ENCODE results near the gene PPP1R3G.

Gene PPP1R3G

DNA sequence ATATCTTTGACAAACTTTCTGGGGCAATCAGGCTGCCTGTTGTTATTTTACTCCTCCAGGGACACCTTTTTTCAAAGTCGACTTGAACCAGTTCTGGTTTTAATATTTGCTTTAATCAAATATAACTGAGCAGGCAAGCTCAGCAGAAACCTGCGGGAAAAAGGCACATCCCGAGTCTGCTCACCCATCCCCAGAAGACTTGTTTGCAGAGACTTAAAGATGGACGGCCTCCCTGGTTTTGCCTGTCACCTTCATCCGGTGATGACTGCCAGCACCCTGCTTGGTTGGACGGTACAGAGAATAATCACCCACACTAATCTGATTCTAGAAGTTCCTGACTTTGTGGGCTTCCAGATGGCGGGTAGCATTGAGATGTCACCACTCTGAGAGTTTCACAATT, 36.8 kb downstream of the PPP1R3G start:
- Histone ChIP-seq H3K27me3 (ENCODE audit: control insufficient read depth in 1 of 2, insufficient read depth in 2 of 2, low read length in 2 of 2) (no peaks in the 10 kb centered on the region), H3K9me3 (ENCODE audit: low read length) (no peaks in the 10 kb centered on the region), H3K27ac (ENCODE audit: low read depth, low read length) (no peak overlapping the region), H3K9ac (ENCODE audit: low read length) (no peak overlapping the region), H3K36me3 (ENCODE audit: insufficient read depth, low read length) (no peaks in the 10 kb centered on the region), H3K4me1 (ENCODE audit: insufficient read depth, low read length) (no peaks in the 10 kb centered on the region), H3K4me3 (ENCODE audit: low read depth in 1 of 2, low read length in 2 of 2) (no peak overlapping the region)

DNA sequence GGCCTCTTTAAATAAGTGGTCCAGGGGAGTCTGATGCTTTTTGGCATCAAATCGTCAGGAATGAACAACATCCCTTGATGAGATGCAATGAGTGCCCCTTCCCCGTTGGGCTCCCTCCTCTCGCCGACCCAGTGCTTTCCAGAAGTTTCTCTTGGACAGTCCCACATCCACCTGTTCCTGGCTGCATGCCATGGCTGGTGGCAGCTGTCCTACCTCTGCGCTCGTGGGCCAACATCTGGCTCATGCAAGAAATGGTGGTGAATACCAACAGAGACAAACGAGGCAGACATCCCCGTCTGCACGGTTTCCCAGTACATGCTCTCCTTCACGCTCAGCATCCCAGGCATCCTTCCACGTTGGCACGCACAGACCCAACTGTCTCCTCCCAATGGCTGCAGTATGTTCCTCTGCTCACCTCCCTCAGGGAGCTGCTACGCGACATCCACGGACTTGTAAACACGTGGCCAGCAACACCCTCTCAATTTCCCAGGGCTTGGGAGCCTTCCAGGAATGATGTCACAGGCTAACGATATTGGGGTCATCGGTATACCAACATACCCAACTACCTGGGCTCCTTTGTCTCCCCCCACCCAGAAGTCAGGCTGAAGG, 37.5 kb downstream of the PPP1R3G start:
- H3K4me1 ChIP-seq (ENCODE audit: insufficient read depth, low read length), result no peaks in the 10 kb centered on the region
- H3K9ac ChIP-seq (ENCODE audit: low read length), result no peak overlapping the region
- no peaks in the 10 kb centered on the region for H3K36me3 ChIP-seq (ENCODE audit: insufficient read depth, low read length)
- H3K9me3 ChIP-seq (ENCODE audit: low read length), result no peaks in the 10 kb centered on the region
- no peak overlapping the region for H3K4me3 ChIP-seq (ENCODE audit: low read depth in 1 of 2, low read length in 2 of 2)
- no peaks in the 10 kb centered on the region for H3K27me3 ChIP-seq (ENCODE audit: control insufficient read depth in 1 of 2, insufficient read depth in 2 of 2, low read length in 2 of 2)
- no peak overlapping the region for H3K27ac ChIP-seq (ENCODE audit: low read depth, low read length)

DNA sequence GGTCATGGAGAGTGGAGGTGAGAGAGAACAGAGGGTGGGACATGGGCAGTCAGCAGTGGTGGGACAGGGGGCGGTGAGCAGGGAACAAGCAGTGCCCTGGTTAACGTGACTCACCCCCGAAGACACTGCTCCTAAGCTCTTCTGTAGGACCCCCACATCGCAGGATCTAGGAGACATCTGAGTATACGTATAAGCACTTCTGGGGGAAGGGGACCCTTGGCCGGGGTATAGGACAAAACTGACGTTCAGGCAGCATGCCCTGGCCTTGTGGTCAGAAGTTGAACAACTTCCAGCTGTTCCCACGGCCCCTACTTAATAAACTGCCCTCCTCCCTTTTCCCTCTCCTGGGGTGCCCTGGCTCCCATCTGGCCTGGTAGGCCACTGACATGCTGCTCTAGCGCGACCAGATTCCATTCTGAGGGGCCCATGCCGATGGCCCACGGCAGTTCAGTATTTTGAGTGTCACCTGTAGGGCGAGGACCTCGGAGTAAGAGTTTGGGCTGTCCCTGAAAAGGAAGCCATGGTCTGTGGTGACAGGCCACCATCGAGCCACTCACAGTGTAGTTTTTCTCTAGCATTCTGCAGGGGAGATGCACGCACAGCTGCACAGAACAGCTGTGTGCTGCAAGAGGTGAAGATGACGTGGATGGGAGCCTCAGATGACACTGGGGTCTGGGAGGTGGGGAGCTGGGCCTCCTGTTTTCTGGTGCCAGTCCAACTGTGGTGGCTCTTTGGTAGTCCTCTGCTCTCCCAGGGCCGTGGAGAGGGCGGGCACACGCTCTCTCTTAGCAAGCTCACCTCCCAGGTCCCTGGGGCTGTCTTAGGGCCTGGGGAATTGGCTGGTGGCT, 38.4 kb downstream of the PPP1R3G start:
- no peaks in the 10 kb centered on the region for H3K27me3 ChIP-seq (ENCODE audit: control insufficient read depth in 1 of 2, insufficient read depth in 2 of 2, low read length in 2 of 2)
- no peaks in the 10 kb centered on the region for H3K4me1 ChIP-seq (ENCODE audit: insufficient read depth, low read length)
- H3K27ac ChIP-seq (ENCODE audit: low read depth, low read length), result no peak overlapping the region
- H3K36me3 ChIP-seq (ENCODE audit: insufficient read depth, low read length), result no peaks in the 10 kb centered on the region
- no peak overlapping the region for H3K4me3 ChIP-seq (ENCODE audit: low read depth in 1 of 2, low read length in 2 of 2)
- no peak overlapping the region for H3K9ac ChIP-seq (ENCODE audit: low read length)
- H3K9me3 ChIP-seq (ENCODE audit: low read length), result no peaks in the 10 kb centered on the region

DNA sequence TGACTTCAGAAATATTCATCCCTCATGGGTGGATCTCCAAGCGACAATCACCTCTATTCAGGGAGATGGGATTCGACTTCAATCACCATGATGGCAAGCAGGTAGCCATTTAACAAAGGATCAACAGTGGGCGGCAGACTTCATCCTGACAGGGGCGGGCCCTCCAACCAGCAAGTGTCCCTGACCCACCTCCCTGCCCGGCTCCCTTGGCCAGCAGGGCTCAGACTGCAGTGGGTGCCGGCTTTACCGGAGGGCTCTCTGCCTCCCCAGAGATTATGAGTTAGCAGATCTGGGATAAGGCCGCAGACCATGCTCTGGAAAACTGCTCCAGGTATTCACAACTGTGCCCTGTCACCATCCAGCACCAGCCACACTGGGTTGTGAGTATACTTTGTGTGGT, 39.4 kb downstream of the PPP1R3G start:
- H3K4me3 ChIP-seq (ENCODE audit: low read depth in 1 of 2, low read length in 2 of 2), result no peak overlapping the region
- H3K27ac ChIP-seq (ENCODE audit: low read depth, low read length), result no peak overlapping the region
- no peaks in the 10 kb centered on the region for H3K27me3 ChIP-seq (ENCODE audit: control insufficient read depth in 1 of 2, insufficient read depth in 2 of 2, low read length in 2 of 2)
- H3K9ac ChIP-seq (ENCODE audit: low read length), result no peak overlapping the region
- no peaks in the 10 kb centered on the region for H3K4me1 ChIP-seq (ENCODE audit: insufficient read depth, low read length)
- no peaks in the 10 kb centered on the region for H3K9me3 ChIP-seq (ENCODE audit: low read length)
- no peaks in the 10 kb centered on the region for H3K36me3 ChIP-seq (ENCODE audit: insufficient read depth, low read length)

DNA sequence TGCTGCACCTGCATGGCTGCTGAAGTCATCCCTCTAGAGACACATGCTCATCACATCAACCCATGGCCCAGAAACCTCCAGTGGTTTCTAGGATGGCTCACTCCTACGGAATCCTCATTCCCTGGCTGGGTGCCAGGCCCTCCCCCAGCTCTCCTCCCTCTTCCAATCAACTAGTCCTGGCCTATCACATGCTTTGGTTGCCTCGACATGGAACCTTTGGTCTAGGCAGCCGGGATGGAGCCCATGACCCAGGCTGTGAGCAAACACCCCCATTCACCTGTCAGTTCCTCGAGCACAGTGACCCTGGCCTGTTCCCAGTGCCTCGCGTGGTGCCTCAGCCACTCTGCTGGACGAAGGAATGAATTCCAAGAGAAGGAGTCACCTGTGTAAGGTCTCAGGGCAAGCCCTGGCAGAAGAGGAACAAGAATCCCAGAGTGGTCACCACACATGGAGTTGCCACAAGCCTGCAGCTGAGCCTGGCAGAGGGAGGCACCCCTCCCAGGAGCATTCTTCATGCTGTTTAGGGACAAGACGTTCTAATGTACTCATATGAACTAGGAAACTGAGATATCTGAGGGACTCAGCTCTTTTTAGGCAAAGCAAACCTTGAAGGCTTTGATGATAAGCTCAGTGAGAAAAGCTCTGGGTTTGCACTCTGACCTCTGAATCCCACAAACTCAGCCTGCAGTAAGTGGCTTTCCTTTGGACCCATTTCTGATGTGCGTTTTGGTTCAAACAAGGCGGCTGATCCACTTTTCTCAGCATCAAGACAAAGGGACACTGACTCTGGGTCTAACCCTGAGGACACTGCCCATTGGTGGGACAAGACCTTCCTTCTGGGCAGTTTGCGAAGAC, 40.2 kb downstream of the PPP1R3G start:
- H3K4me3 ChIP-seq (ENCODE audit: low read depth in 1 of 2, low read length in 2 of 2), result no peak overlapping the region
- H3K36me3 ChIP-seq (ENCODE audit: insufficient read depth, low read length), result no peaks in the 10 kb centered on the region
- no peaks in the 10 kb centered on the region for H3K4me1 ChIP-seq (ENCODE audit: insufficient read depth, low read length)
- no peak overlapping the region for H3K9ac ChIP-seq (ENCODE audit: low read length)
- no peaks in the 10 kb centered on the region for H3K27me3 ChIP-seq (ENCODE audit: control insufficient read depth in 1 of 2, insufficient read depth in 2 of 2, low read length in 2 of 2)
- H3K27ac ChIP-seq (ENCODE audit: low read depth, low read length), result no peak overlapping the region
- no peaks in the 10 kb centered on the region for H3K9me3 ChIP-seq (ENCODE audit: low read length)

DNA sequence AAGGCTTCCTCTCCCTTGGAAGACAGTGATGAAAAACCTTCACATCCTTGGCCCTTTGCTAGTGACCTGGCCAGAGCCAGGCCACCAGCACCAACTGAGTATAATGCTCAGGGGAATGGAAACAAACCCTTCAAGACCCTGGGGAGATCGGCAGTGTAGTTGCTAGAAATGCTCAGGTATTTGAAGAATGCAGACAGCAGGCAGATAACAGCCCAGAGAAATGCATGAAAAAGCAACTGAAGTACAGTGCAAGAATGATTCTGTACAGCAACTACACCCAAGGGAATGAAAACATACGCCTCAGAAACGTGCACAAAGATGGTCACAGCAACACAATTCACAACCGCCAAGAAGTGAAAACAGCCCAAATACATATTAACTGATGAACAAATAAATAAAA, 41.1 kb downstream of the PPP1R3G start:
- H3K9ac ChIP-seq (ENCODE audit: low read length), result no peak overlapping the region
- H3K4me1 ChIP-seq (ENCODE audit: insufficient read depth, low read length), result no peaks in the 10 kb centered on the region
- no peaks in the 10 kb centered on the region for H3K9me3 ChIP-seq (ENCODE audit: low read length)
- no peaks in the 10 kb centered on the region for H3K27me3 ChIP-seq (ENCODE audit: control insufficient read depth in 1 of 2, insufficient read depth in 2 of 2, low read length in 2 of 2)
- H3K4me3 ChIP-seq (ENCODE audit: low read depth in 1 of 2, low read length in 2 of 2), result no peak overlapping the region
- H3K27ac ChIP-seq (ENCODE audit: low read depth, low read length), result no peak overlapping the region
- H3K36me3 ChIP-seq (ENCODE audit: insufficient read depth, low read length), result no peaks in the 10 kb centered on the region

DNA sequence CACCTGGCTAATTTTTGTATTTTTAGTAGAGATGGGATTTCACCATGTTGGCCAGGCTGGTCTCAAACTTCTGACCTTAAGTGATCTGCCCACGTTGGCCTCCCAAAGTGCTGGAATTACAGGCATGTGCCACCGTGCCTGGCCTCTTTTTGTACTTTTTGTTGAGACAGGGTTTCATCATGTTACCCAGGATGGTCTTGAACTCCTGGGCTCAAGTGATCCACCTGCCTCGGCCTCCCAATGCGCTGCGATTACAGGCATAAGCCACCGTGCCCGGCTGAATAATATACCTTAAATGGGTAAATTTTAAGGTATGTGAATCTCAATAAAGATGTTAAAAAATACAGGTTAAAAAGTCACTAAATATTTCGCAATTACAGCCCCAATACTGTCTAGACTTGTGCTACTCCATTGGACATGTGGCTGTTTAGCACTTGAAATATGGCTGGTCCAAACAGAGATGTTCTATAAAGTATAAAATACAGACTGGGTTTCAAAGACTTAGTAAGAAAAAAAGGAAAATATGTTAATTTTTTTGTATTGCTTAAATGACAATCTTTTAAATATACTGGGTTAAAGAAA, 42.1 kb downstream of the PPP1R3G start:
- Histone ChIP-seq H3K4me3 (ENCODE audit: low read depth in 1 of 2, low read length in 2 of 2) (no peak overlapping the region), H3K27ac (ENCODE audit: low read depth, low read length) (no peak overlapping the region), H3K36me3 (ENCODE audit: insufficient read depth, low read length) (no peaks in the 10 kb centered on the region)

DNA sequence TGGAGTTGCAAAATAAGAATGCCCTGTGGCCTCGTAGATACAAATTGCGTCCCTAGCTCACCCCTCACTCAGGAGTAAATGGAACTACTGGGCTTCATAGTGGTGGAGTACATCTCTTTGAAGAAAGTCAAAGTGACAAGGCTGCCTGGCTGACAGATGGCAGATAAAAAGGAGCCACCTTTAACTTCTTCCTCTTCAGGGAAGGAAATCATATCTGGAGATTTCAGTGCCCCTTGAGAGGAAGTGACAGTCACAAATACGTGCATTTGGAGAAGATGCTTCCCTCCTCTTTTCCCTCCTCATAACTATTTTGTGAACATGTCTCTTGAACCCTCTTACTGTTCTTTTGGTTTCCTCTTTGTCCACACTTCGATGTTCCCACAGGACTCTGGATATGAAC, 43.2 kb downstream of the PPP1R3G start:
- no peak overlapping the region for H3K4me3 ChIP-seq (ENCODE audit: low read depth in 1 of 2, low read length in 2 of 2)
- no peaks in the 10 kb centered on the region for H3K27me3 ChIP-seq (ENCODE audit: control insufficient read depth in 1 of 2, insufficient read depth in 2 of 2, low read length in 2 of 2)
- H3K4me1 ChIP-seq (ENCODE audit: insufficient read depth, low read length), result peaks cover 3% of the 10 kb centered on the region
- H3K9ac ChIP-seq (ENCODE audit: low read length), result no peak overlapping the region
- H3K9me3 ChIP-seq (ENCODE audit: low read length), result no peaks in the 10 kb centered on the region
- no peak overlapping the region for H3K27ac ChIP-seq (ENCODE audit: low read depth, low read length)
- no peaks in the 10 kb centered on the region for H3K36me3 ChIP-seq (ENCODE audit: insufficient read depth, low read length)

More for the DNA sequence above, 42.1 kb downstream of the PPP1R3G start:
- Histone ChIP-seq H3K4me1 (ENCODE audit: insufficient read depth, low read length) (no peaks in the 10 kb centered on the region), H3K27me3 (ENCODE audit: control insufficient read depth in 1 of 2, insufficient read depth in 2 of 2, low read length in 2 of 2) (no peaks in the 10 kb centered on the region), H3K9me3 (ENCODE audit: low read length) (no peaks in the 10 kb centered on the region), H3K9ac (ENCODE audit: low read length) (no peak overlapping the region)

DNA sequence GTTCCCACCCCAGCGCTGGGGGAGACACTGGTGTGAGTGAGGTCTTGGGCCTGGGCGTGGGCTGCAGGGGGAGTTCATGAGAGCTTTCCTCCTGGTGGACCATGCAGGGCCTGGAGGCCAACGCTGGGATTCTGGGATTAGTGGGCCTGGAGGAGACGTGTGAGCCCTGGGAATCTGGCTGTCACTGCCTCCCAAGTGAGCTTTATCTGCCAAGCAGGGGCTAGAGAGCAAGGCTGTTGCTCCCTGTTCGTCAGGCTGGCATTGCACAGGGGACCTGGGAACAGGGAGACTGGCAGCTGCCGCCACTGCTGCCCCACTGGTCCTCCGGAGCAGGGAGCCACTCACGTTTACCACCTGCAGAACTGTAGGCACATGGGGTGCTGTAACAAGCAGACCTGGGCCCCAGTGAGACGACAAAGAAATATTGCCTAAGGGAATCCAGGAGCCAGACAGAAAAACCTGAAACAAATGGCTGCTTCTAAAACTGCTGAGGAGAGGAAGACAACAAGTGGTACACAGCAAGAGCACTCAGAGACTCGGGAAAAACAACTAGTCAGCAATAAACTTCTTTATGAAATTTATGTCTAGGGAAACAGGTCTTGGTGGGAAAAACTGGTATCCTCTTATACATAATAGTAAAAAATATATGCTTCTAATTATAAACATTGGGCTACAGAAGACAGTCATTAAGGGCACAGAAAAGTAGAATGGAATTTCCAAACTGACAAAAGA, 45.2 kb downstream of the PPP1R3G start:
- H3K27ac ChIP-seq (ENCODE audit: low read depth, low read length), result no peak overlapping the region
- no peaks in the 10 kb centered on the region for H3K27me3 ChIP-seq (ENCODE audit: control insufficient read depth in 1 of 2, insufficient read depth in 2 of 2, low read length in 2 of 2)
- H3K36me3 ChIP-seq (ENCODE audit: insufficient read depth, low read length), result no peaks in the 10 kb centered on the region
- H3K4me1 ChIP-seq (ENCODE audit: insufficient read depth, low read length), result peaks cover 3% of the 10 kb centered on the region
- H3K9ac ChIP-seq (ENCODE audit: low read length), result no peak overlapping the region
- no peaks in the 10 kb centered on the region for H3K9me3 ChIP-seq (ENCODE audit: low read length)
- H3K4me3 ChIP-seq (ENCODE audit: low read depth in 1 of 2, low read length in 2 of 2), result no peak overlapping the region

DNA sequence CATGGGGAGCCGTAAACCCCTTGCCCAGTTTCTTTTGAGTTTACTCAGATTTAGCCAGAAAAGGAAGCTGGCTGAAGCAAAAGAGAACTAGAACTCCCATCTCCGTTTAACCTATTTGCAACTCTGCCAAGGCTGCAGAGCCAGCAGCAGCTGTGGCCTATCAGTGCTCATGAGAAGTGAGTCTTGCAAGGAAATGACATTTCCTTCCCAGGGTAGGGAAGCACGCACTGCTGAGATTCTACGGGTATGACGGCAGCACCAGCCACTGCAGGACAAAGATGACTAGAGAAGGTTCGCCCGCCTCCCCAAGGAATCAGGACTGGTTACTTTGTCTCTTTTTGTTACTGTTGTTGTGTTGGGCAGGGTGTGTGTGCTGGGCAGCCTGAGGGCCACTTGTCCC, 47.6 kb downstream of the PPP1R3G start:
- no peak overlapping the region for H3K4me3 ChIP-seq (ENCODE audit: low read depth in 1 of 2, low read length in 2 of 2)
- H3K36me3 ChIP-seq (ENCODE audit: insufficient read depth, low read length), result no peaks in the 10 kb centered on the region
- no peaks in the 10 kb centered on the region for H3K9me3 ChIP-seq (ENCODE audit: low read length)
- H3K4me1 ChIP-seq (ENCODE audit: insufficient read depth, low read length), result peaks cover 3% of the 10 kb centered on the region
- no peak overlapping the region for H3K9ac ChIP-seq (ENCODE audit: low read length)
- no peaks in the 10 kb centered on the region for H3K27me3 ChIP-seq (ENCODE audit: control insufficient read depth in 1 of 2, insufficient read depth in 2 of 2, low read length in 2 of 2)
- H3K27ac ChIP-seq (ENCODE audit: low read depth, low read length), result no peak overlapping the region

DNA sequence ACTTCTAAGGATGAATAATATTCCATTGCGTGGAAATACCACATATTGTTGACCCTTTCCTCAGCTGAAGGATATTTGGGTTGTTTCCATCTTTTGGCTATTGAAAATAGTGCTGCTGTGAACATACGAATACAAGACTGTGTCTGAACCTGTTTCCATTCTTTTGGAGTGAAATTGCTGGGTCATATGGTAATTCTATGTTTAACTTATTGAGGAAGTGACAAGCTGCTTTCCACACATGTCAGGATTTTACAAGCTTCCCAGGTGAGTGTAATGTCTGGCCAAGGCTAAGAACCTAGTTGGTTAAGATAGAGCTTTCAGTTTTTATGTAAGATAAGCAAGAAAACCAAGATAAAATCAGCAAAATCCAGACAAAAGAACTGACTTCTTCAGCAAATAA, 48.8 kb downstream of the PPP1R3G start:
- peaks cover 3% of the 10 kb centered on the region for H3K4me1 ChIP-seq (ENCODE audit: insufficient read depth, low read length)
- H3K27ac ChIP-seq (ENCODE audit: low read depth, low read length), result no peak overlapping the region
- no peaks in the 10 kb centered on the region for H3K9me3 ChIP-seq (ENCODE audit: low read length)
- no peaks in the 10 kb centered on the region for H3K36me3 ChIP-seq (ENCODE audit: insufficient read depth, low read length)
- no peaks in the 10 kb centered on the region for H3K27me3 ChIP-seq (ENCODE audit: control insufficient read depth in 1 of 2, insufficient read depth in 2 of 2, low read length in 2 of 2)
- no peak overlapping the region for H3K9ac ChIP-seq (ENCODE audit: low read length)
- no peak overlapping the region for H3K4me3 ChIP-seq (ENCODE audit: low read depth in 1 of 2, low read length in 2 of 2)
